SK-N-SH (cell line): ENCODE measurements around the gene KLHL25. TPM values are rescaled to one million over a fixed set of nuclear protein-coding genes. Genes with fewer than 3 reads are reported as not detected.

ENCODE experiments used
- CTCF ChIA-PET: fragments of 300-600, 350-600 bp; formaldehyde crosslinking; extraction: SDS; loops from one replicate; lab custom pipeline; 2021; lab: Yijun Ruan, JAX
- POLR2A ChIA-PET: fragments of 350-600 bp; sonication (Branson Sonifier 250); formaldehyde crosslinking; extraction: SDS; loops from one replicate; lab custom pipeline; 2020; ENCODE audit warnings: antibody characterized with exemption, inconsistent platforms; lab: Yijun Ruan, JAX
- DNase-seq: peaks from one replicate; pipeline ENCODE4 v3.0.0; 2012
- H2AFZ ChIP-seq: fragments of 200-600 bp; sonication (generic); 2 replicates; pipeline ENCODE4 v1.8.1; 2016; ENCODE audit warnings: antibody characterized with exemption, mild to moderate bottlenecking, low read depth
- H3F3A ChIP-seq: fragments of 200-600 bp; sonication (generic); replicated peaks from 2 replicates; pipeline ENCODE3; 2016; ENCODE audit warnings: antibody characterized with exemption, mild to moderate bottlenecking; ENCODE audit not compliant: insufficient read depth
- H3K27ac ChIP-seq, 2 experiments: fragments of 200-500 bp in 1 of 2; fragments of 200-600 bp in 1 of 2; sonication (Bioruptor generic) in 1 of 2; sonication (generic), shearing (Covaris generic) in 1 of 2; 2 replicates each; pipeline versions ENCODE4 v1.5.1 to v1.6.1; 2014 to 2016; ENCODE audit warnings: low read depth in 2 of 2, inconsistent platforms in 1 of 2, low read length in 1 of 2, mild to moderate bottlenecking in 1 of 2, mixed read lengths in 1 of 2
- H3K27me3 ChIP-seq: fragments of 200-600 bp; sonication (generic), shearing (Covaris generic); 2 replicates; pipeline ENCODE4 v1.6.1; 2016; ENCODE audit warnings: mixed run types; ENCODE audit not compliant: insufficient read depth
- H3K36me3 ChIP-seq, 2 experiments: fragments of 200-500 bp in 1 of 2; fragments of 200-600 bp in 1 of 2; sonication (Bioruptor generic) in 1 of 2; sonication (generic) in 1 of 2; replicated peaks in 1 of 2; 2 replicates each; pipeline versions ENCODE3 to v1.5.1; 2014 to 2016; ENCODE audit warnings: low read length in 1 of 2, mild to moderate bottlenecking in 1 of 2; ENCODE audit not compliant: insufficient read depth in 2 of 2, control insufficient read depth in 1 of 2
- H3K4me1 ChIP-seq, 2 experiments: fragments of 200-500 bp in 1 of 2; fragments of 200-600 bp in 1 of 2; sonication (Bioruptor generic) in 1 of 2; sonication (generic), shearing (Covaris generic) in 1 of 2; 2 replicates each; pipeline versions ENCODE4 v1.5.1 to v1.6.1; 2014 to 2016; ENCODE audit warnings: low read depth in 1 of 2, low read length in 1 of 2, mixed run types in 1 of 2; ENCODE audit not compliant: insufficient read depth in 2 of 2, control insufficient read depth in 1 of 2
- H3K4me2 ChIP-seq: fragments of 200-600 bp; sonication (generic), shearing (Covaris generic); 2 replicates; pipeline ENCODE4 v1.6.1; 2017; ENCODE audit warnings: mixed run types
- H3K4me3 ChIP-seq, 2 experiments: fragments of 200-500 bp in 1 of 2; fragments of 200-600 bp in 1 of 2; sonication (Bioruptor generic) in 1 of 2; sonication (generic), shearing (Covaris generic) in 1 of 2; 2 replicates each; pipeline versions ENCODE4 v1.5.1 to v1.8.1; 2014 to 2016; ENCODE audit warnings: low read depth in 2 of 2, inconsistent platforms in 1 of 2, low read length in 1 of 2, mild to moderate bottlenecking in 1 of 2, mixed read lengths in 1 of 2, moderate library complexity in 1 of 2
- H3K79me2 ChIP-seq: fragments of 200-600 bp; sonication (generic); 2 replicates; pipeline ENCODE4 v1.8.1; 2017; ENCODE audit warnings: mild to moderate bottlenecking; ENCODE audit not compliant: insufficient read depth
- H3K9ac ChIP-seq: fragments of 200-600 bp; sonication (generic); 2 replicates; pipeline ENCODE4 v1.6.1; 2017; ENCODE audit warnings: mixed run types
- H3K9me2 ChIP-seq: fragments of 200-600 bp; sonication (generic); 2 replicates; pipeline ENCODE4 v1.6.1; 2017; ENCODE audit warnings: mixed run types
- H3K9me3 ChIP-seq: fragments of 200-600 bp; sonication (generic); 2 replicates; pipeline ENCODE4 v1.6.1; 2017; ENCODE audit warnings: mixed run types, mild to moderate bottlenecking, moderate library complexity
- H4K20me1 ChIP-seq: fragments of 200-600 bp; sonication (generic); 2 replicates; pipeline ENCODE4 v1.6.1; 2017; ENCODE audit warnings: mild to moderate bottlenecking, mixed run types; ENCODE audit not compliant: insufficient read depth
- CHD2 ChIP-seq: fragments of 150-350 bp; IDR thresholded peaks from 2 replicates; pipeline ENCODE4 v1.6.1; 2018; ENCODE audit warnings: low read length; ENCODE audit not compliant: partially characterized antibody
- FOSL2 ChIP-seq: IDR thresholded peaks from 2 replicates; pipeline ENCODE4 v1.4.0; 2012; ENCODE audit warnings: low read depth, mild to moderate bottlenecking, moderate library complexity, borderline replicate concordance
- FOXJ3 ChIP-seq: sonication (generic); formaldehyde crosslinking; IDR thresholded peaks from 2 replicates; pipeline ENCODE4 v1.5.1; 2020; ENCODE audit warnings: mild to moderate bottlenecking, missing genetic modification reagents
- GABPA ChIP-seq: IDR thresholded peaks from 2 replicates; pipeline ENCODE4 v1.4.0; 2012; ENCODE audit warnings: low read depth, mild to moderate bottlenecking
- JUND ChIP-seq: IDR thresholded peaks from 2 replicates; pipeline ENCODE4 v1.4.0; 2012
- NFIC ChIP-seq: IDR thresholded peaks from 2 replicates; pipeline ENCODE4 v1.4.0; 2012; ENCODE audit warnings: borderline replicate concordance
- POLR2AphosphoS5 ChIP-seq: IDR thresholded peaks from 2 replicates; pipeline ENCODE4 v1.6.1; 2012; ENCODE audit warnings: low read depth, low read length
- RCOR1 ChIP-seq: fragments of 150-350 bp; IDR thresholded peaks from 2 replicates; pipeline ENCODE4 v1.6.1; 2017; ENCODE audit warnings: antibody characterized with exemption, low read length
- RXRA ChIP-seq: IDR thresholded peaks from 2 replicates; pipeline ENCODE4 v1.4.0; 2012; ENCODE audit warnings: low read depth, mild to moderate bottlenecking, borderline replicate concordance
- TCF12 ChIP-seq: IDR thresholded peaks from 2 replicates; pipeline ENCODE4 v1.4.0; 2012
- WGBS: methylation state at CpG from one replicate; pipeline ENCODE4 v1.1.6; 2017; ENCODE audit warnings: low lambda C conversion rate; 5-methylcytosine and 5-hydroxymethylcytosine counted together
- polyA plus RNA-seq, 3 experiments: library from polyadenylated mRNA; depleted of rRNA; stranded (reverse); fragments of >200 nt; gene quantifications; 2 replicates each; pipeline ENCODE4 v1.2.3, GENCODE V29; 2012
- TF ChIP-seq, protein P1 (sequence below): fragments of 150-350 bp; IDR thresholded peaks from 2 replicates; pipeline ENCODE4 v1.6.1; 2016; ENCODE audit warnings: mild to moderate bottlenecking, low read depth, low read length
- TF ChIP-seq, protein P2 (sequence below): IDR thresholded peaks from 2 replicates; pipeline ENCODE4 v1.4.0; 2012; ENCODE audit warnings: low read depth

The KLHL25 gene
- polyA plus RNA-seq, 1 of the 3 experiments (the other 2 are of a cell fraction): 4.5 TPM

DNA sequence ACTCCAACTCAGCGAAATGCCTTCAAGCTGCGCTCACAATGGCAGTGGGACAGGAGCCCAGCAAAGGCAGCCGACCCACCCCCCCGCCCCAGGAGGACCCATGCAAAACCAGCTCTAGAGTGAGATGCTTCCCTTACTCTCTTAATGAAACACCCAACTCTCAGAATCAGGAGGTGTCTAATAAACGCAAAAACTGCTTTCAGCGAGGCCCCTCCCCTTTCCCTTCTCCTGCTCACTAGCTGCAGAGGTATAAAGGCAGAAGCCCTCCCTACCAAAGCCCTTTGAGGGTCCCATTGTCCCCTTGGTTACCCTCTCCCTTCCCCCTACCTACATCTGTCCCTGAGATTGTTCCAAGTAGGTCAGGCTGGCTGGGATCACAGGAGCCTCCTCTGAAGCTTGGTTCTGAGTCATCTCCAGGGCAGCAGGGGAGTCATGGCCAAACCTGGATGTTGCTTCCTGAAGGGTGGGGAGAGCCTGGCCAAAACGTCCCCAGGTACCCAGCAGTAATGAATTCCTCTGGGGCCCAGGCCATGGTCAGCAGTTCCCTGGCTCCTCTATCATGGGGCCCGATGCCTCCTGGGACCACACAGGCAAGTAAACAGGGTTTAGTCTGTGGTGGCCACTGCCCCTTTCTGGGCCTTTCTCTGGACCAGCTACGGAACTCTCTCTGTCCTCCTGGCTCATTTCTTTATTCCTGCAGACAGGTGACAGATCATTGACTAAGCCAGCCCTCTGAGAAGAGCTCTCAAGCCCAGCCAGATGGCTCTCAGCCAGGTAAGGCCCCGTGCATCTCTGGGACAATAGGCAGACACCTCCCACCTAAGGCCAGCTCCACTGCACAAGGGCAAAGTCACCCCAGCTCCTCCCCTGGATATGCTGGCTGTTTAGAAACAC is 8.6 kb downstream of the KLHL25 start:
- 70% methylated on average over 6 of the region's 10 CpGs for WGBS
- POLR2A ChIA-PET: interaction anchor here (0.7 kb wide), 1 partner anchor 22 kb away, joined by 3 read pairs; no protein-coding TSS in a partner anchor
- peak overlapping the region; percentile 54 to 64; a peak in 3 of 4 replicates for H3K27ac ChIP-seq

DNA sequence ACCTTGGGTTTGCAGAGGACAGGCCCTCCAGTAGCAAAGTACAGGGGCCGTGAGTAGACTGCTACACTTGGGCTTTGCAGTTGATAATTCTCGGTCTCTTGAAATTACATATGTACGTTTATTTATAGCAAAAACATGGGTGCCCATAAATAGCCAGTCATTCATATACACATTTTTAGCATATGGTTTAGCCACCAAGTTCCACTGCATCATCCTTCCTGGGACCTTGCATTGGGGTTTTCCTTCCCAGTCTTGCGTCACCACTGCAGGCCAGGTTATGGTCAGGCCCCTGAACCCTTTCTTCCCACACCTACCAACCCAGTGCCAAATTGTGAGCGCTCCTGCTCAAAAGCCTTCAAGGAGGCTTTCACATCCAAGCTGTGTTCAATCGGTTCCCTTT is 12.7 kb downstream of the KLHL25 start:
- Histone ChIP-seq H3K4me1 (peaks cover 15 to 52% of the 10 kb centered on the region in 2 experiments; a peak in 3 of 4 replicates), H3K27me3 (no peaks in the 10 kb centered on the region), H3K9ac (no peak overlapping the region), H3K9me2 (no peaks in the 10 kb centered on the region), H3K79me2 (peaks cover 68% of the 10 kb centered on the region), H3K4me2 (no peak overlapping the region), H2AFZ (no peak overlapping the region), H4K20me1 (peaks cover 12% of the 10 kb centered on the region; the same call in 1 of the 2 replicates), H3K27ac (no peak overlapping the region), H3K4me3 (no peak overlapping the region), H3K36me3 (no peaks in the 10 kb centered on the region), H3F3A (peaks cover 8% of the 10 kb centered on the region), H3K9me3 (no peaks in the 10 kb centered on the region)
- ChIA-PET POLR2A (no interaction called here), CTCF (interaction anchor here (0.9 kb wide), 1 partner anchor 10 kb away, joined by 3 read pairs; no protein-coding TSS in a partner anchor)
- no peak for TF ChIP-seq GABPA
- no peak for TF ChIP-seq RCOR1
- TF ChIP-seq JUND: no peak
- TF ChIP-seq, protein P1, sequence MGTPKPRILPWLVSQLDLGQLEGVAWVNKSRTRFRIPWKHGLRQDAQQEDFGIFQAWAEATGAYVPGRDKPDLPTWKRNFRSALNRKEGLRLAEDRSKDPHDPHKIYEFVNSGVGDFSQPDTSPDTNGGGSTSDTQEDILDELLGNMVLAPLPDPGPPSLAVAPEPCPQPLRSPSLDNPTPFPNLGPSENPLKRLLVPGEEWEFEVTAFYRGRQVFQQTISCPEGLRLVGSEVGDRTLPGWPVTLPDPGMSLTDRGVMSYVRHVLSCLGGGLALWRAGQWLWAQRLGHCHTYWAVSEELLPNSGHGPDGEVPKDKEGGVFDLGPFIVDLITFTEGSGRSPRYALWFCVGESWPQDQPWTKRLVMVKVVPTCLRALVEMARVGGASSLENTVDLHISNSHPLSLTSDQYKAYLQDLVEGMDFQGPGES: no peak
- TF ChIP-seq TCF12: no peak
- TF ChIP-seq, protein P2, sequence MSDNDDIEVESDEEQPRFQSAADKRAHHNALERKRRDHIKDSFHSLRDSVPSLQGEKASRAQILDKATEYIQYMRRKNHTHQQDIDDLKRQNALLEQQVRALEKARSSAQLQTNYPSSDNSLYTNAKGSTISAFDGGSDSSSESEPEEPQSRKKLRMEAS: no peak
- no peak for TF ChIP-seq POLR2AphosphoS5
- no peak for TF ChIP-seq FOXJ3
- 98% methylated on average over 6 of the region's 6 CpGs for WGBS
- no peak for DNase-seq

More for the DNA sequence above, 8.6 kb downstream of the KLHL25 start:
- H3K9me3 ChIP-seq: no peaks in the 10 kb centered on the region
- CTCF ChIA-PET: interaction anchor here (1.1 to 3.1 kb wide), 3 partner anchors 11 to 45 kb away, joined by 3 to 9 read pairs (median 5); no protein-coding TSS in a partner anchor
- peaks cover 8% of the 10 kb centered on the region for H3F3A ChIP-seq
- peak; percentile 77 for TF ChIP-seq NFIC
- no peak for TF ChIP-seq CHD2
- TF ChIP-seq FOSL2: peak; percentile 70; the same call in 1 of the 2 replicates
- no peak for TF ChIP-seq GABPA
- peak; percentile 60; the same call in 1 of the 2 replicates for TF ChIP-seq TCF12
- TF ChIP-seq RXRA: peak; percentile 69; the same call in 1 of the 2 replicates
- no peaks in the 10 kb centered on the region for H3K9me2 ChIP-seq
- no peaks in the 10 kb centered on the region for H3K27me3 ChIP-seq
- H3K4me1 ChIP-seq: peaks cover 15 to 31% of the 10 kb centered on the region in 2 experiments; a peak in 3 of 4 replicates
- no peak overlapping the region; the same call in 1 of the 2 replicates for H3K9ac ChIP-seq
- no peaks in the 10 kb centered on the region for H3K36me3 ChIP-seq
- peaks cover 76% of the 10 kb centered on the region for H3K79me2 ChIP-seq
- no peak overlapping the region for H2AFZ ChIP-seq
- peaks cover 7% of the 10 kb centered on the region; the same call in 1 of the 2 replicates for H4K20me1 ChIP-seq
- peak overlapping the region; percentile 58 for H3K4me2 ChIP-seq
- no peak for DNase-seq
- H3K4me3 ChIP-seq: no peak overlapping the region; a peak in 1 of 4 replicates
